Lower lobe of right lung (tissue), 2 donors: Measurements from ENCODE around the gene ACRBP. TPM values are rescaled to one million over a fixed set of nuclear protein-coding genes. Genes with fewer than 3 reads are reported as not detected.
A peak's percentile ranks its signal among the peaks of the same experiment; 100 is the strongest.

Source experiments
- ATAC-seq, 2 donors: fragments of 200-7000 bp; cut with Tn5 transposase; one replicate each; pipeline ENCODE4 v1.9.1; 2020 to 2022; ENCODE audit warnings: mild to moderate bottlenecking in 2 of 2, moderate library complexity in 2 of 2
- DNase-seq: peaks from one replicate; pipeline ENCODE4 v3.0.0-alpha.2; 2020
- H3K27ac ChIP-seq: fragments of 200-600 bp; one replicate; pipeline ENCODE4 v1.8.0; 2022
- H3K27me3 ChIP-seq: fragments of 200-600 bp; one replicate; pipeline ENCODE4 v1.8.0; 2022; ENCODE audit warnings: low read depth
- H3K36me3 ChIP-seq: fragments of 200-600 bp; one replicate; pipeline ENCODE4 v1.8.0; 2022; ENCODE audit warnings: mild to moderate bottlenecking
- H3K4me1 ChIP-seq: fragments of 200-600 bp; one replicate; pipeline ENCODE4 v1.8.0; 2022
- H3K4me3 ChIP-seq: fragments of 200-600 bp; one replicate; pipeline ENCODE4 v1.8.0; 2022; ENCODE audit warnings: mild to moderate bottlenecking
- H3K9me3 ChIP-seq: fragments of 200-600 bp; one replicate; pipeline ENCODE4 v1.8.0; 2022
- CTCF ChIP-seq: fragments of 200-600 bp; IDR thresholded peaks from one replicate; pipeline ENCODE4 v1.8.0; 2022; ENCODE audit warnings: antibody characterized with exemption, mild to moderate bottlenecking
- intact Hi-C: fragments of 100-400 bp; cut with DNase I; formaldehyde crosslinking; loops from one replicate; pipeline ENCODE4 v1.11.0; 2022
- total RNA-seq: library from RNA; stranded (reverse); fragmentation: NEBNext Ultra II Directional; extraction: Animal tissue kit (Norgen Biotek cat#: 25700); gene quantifications from one replicate; pipeline ENCODE4 v1.2.1, GENCODE V29; 2021
- donor health status: DM: no; HTN: yes; CAD: no; lungs with severe emphysema.

Gene ACRBP
- total RNA-seq, 1 donor from 2014 or later, result 7.2 TPM

- Histone ChIP-seq H3K36me3 (peaks cover 6% of the 10 kb centered on the region), H3K9me3 (no peaks in the 10 kb centered on the region), H3K27ac (no peak overlapping the region), H3K27me3 (no peaks in the 10 kb centered on the region), H3K4me3 (no peak overlapping the region), H3K4me1 (peaks cover 38% of the 10 kb centered on the region)
- no peak for ATAC-seq
- TF ChIP-seq CTCF, result no peak
- no peak for DNase-seq
- intact Hi-C loops, result no loop called here
Measured at GRCh38 chr12:6691473-6691872, 44.2 kb upstream of the ACRBP start.

- Histone ChIP-seq H3K4me3 (peak within 1 kb of the TSS; percentile 86), H3K36me3 (peaks cover 11% of the 10 kb centered on the region), H3K4me1 (peaks cover 53% of the 10 kb centered on the region), H3K27me3 (no peaks in the 10 kb centered on the region), H3K27ac (peak within 1 kb of the TSS; percentile 96), H3K9me3 (no peaks in the 10 kb centered on the region)
- ATAC-seq, result peak; percentile 94
- peak; percentile 97 for DNase-seq
- intact Hi-C loops, result no loop called here
- no peak for TF ChIP-seq CTCF
Measured at GRCh38 chr12:6688999-6689882, 42.0 kb upstream of the ACRBP start, which contains the start of gene ZNF384. ZNF384 (minus strand) TSS chr12:6689375; CDS start chr12:6679520, 9,855 bp downstream.

GRCh38 chr12:6688543-6688998 lies 41.3 kb upstream of the ACRBP start:
- peaks cover 16% of the 10 kb centered on the region for H3K36me3 ChIP-seq
- H3K27me3 ChIP-seq, result no peaks in the 10 kb centered on the region
- H3K9me3 ChIP-seq, result no peaks in the 10 kb centered on the region
- peak overlapping the region; percentile 96 for H3K27ac ChIP-seq
- ATAC-seq (peak; percentile 1 to 3), DNase-seq (peak; percentile 62)
- TF ChIP-seq CTCF, result no peak
- intact Hi-C loops, result no loop called here
- peak overlapping the region; percentile 86 for H3K4me3 ChIP-seq
- H3K4me1 ChIP-seq, result peaks cover 58% of the 10 kb centered on the region

DNA sequence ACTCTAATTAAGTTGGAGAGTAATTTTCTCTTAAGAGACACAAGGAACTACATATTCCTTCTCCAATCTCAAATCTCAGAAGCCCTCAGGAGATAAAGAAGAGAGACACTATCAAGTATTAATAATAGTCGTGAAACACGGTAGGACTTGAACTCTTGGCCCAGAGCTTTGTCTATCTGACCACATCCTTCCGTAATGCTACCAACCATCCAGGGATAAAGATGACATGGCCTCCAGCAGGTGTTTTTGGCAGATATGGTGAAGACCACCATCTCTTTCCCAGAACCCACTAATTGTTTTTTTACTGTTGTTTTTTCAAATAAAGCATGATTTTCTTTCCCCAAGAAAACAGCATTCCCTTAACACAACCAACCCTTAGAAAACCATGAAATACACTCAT lies 38.6 kb upstream of the ACRBP start:
- H3K27me3 ChIP-seq, result no peaks in the 10 kb centered on the region
- peaks cover 35% of the 10 kb centered on the region for H3K36me3 ChIP-seq
- H3K4me3 ChIP-seq, result no peak overlapping the region
- intact Hi-C loops, result no loop called here
- no peak for TF ChIP-seq CTCF
- no peaks in the 10 kb centered on the region for H3K9me3 ChIP-seq
- ATAC-seq, result no peak
- no peak overlapping the region for H3K27ac ChIP-seq
- no peak for DNase-seq
- peaks cover 50% of the 10 kb centered on the region for H3K4me1 ChIP-seq

DNA sequence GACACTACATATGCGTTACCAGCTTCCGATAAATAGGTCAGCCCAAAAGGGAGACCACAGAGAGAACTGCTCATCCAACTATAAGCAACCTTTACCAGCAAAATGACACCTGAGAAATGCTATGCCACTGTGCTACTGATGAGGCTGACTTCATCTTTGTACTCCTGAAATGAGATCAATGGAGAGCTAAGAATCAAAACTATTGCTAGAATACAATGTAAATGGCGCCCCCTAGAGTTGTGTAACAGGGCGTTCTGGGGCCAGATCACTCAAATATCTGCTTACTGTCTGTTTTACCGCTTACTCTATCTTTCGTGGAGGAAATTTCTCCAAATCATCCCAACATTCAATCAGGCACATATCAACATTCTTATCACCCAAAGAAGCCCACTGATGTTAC lies 37.4 kb upstream of the ACRBP start:
- intact Hi-C loops, result no loop called here
- Histone ChIP-seq H3K4me1 (peaks cover 40% of the 10 kb centered on the region), H3K27me3 (no peaks in the 10 kb centered on the region), H3K27ac (no peak overlapping the region), H3K4me3 (no peak overlapping the region), H3K9me3 (no peaks in the 10 kb centered on the region), H3K36me3 (peaks cover 47% of the 10 kb centered on the region)
- no peak for DNase-seq
- peak; percentile 55 for TF ChIP-seq CTCF
- no peak for ATAC-seq
